Panc1 (cell line): ENCODE data around the gene CDKAL1. TPM values are rescaled to one million over a fixed set of nuclear protein-coding genes. Genes with fewer than 3 reads are reported as not detected.

ENCODE experiments used
- ATAC-seq: fragments of 200-7000 bp; cut with Tn5 transposase; 2 replicates; pipeline ENCODE4 v1.9.1; 2020; ENCODE audit warnings: mild to moderate bottlenecking, moderate library complexity
- BruUV-seq: library from RNA; stranded (reverse); fragments of 400-500 nt; replicated peaks from 2 replicates; lab custom pipeline; 2021; lab: Mats Ljungman, UMichigan
- CTCF ChIA-PET: fragments of 300-600 bp; sonication (Branson Sonifier 250); formaldehyde crosslinking; loops from one replicate; lab custom pipeline; 2022; ENCODE audit warnings: antibody characterized with exemption; lab: Charles Lee
- POLR2A ChIA-PET: fragments of 300-600 bp; sonication (Branson Sonifier 250); formaldehyde crosslinking; loops from one replicate; lab custom pipeline; 2022; ENCODE audit warnings: antibody characterized with exemption; lab: Charles Lee
- DNase-seq: peaks from one replicate; pipeline ENCODE4 v3.0.0-alpha.2; 2010; ENCODE audit warnings: low read depth, low spot score
- H3K27ac ChIP-seq: 2 replicates; pipeline ENCODE4 v1.5.1; 2011; ENCODE audit warnings: mild to moderate bottlenecking, low read length, inconsistent platforms
- H3K27me3 ChIP-seq: fragments of 200-500 bp; sonication (Bioruptor generic); 2 replicates; pipeline ENCODE4 v1.6.0; 2014; ENCODE audit warnings: low read length, inconsistent platforms; ENCODE audit not compliant: control insufficient read depth, insufficient read depth
- H3K36me3 ChIP-seq: fragments of 200-500 bp; sonication (Bioruptor generic); 2 replicates; pipeline ENCODE4 v1.5.1; 2014; ENCODE audit warnings: inconsistent platforms, mild to moderate bottlenecking, low read length, moderate library complexity; ENCODE audit not compliant: control insufficient read depth, insufficient read depth
- H3K4me1 ChIP-seq: 2 replicates; pipeline ENCODE4 v1.5.1; 2011; ENCODE audit warnings: inconsistent platforms, mild to moderate bottlenecking, low read length, moderate library complexity; ENCODE audit not compliant: control insufficient read depth, insufficient read depth
- H3K4me3 ChIP-seq, 2 experiments: 2 replicates each; pipeline ENCODE4 v1.5.1; 2011 to 2012; ENCODE audit warnings: low read depth in 2 of 2, low read length in 2 of 2, mild to moderate bottlenecking in 2 of 2, inconsistent platforms in 1 of 2, moderate library complexity in 1 of 2
- H3K9me3 ChIP-seq: fragments of 200-500 bp; sonication (Bioruptor generic); 2 replicates; pipeline ENCODE4 v1.5.1; 2014; ENCODE audit warnings: low read depth, mild to moderate bottlenecking, inconsistent platforms, low read length, moderate library complexity; ENCODE audit not compliant: control insufficient read depth, insufficient read depth
- POLR2AphosphoS5 ChIP-seq: IDR thresholded peaks from 2 replicates; pipeline ENCODE4 v1.6.1; 2012; ENCODE audit warnings: mild to moderate bottlenecking, low read depth, low read length, moderate library complexity
- SIN3A ChIP-seq: IDR thresholded peaks from 2 replicates; pipeline ENCODE4 v1.6.1; 2012; ENCODE audit warnings: low read depth, mild to moderate bottlenecking, low read length, moderate library complexity, borderline replicate concordance; ENCODE audit not compliant: insufficient read depth
- TCF7L2 ChIP-seq: IDR thresholded peaks from 2 replicates; pipeline ENCODE4 v1.6.1; 2011; ENCODE audit warnings: mild to moderate bottlenecking, low read depth, low read length, inconsistent platforms
- in situ Hi-C: cut with HindIII; loops from 2 replicates; pipeline ENCODE4 v1.10.0; 2016; ENCODE audit warnings: low sequenced_read_pairs, low pct_unique_long_range_greater_than_20kb
- intact Hi-C: fragments of 100-400 bp; cut with micrococcal nuclease; formaldehyde crosslinking; loops from one replicate; pipeline ENCODE4 v1.10.0; 2022; ENCODE audit not compliant: unreplicated experiment
- total RNA-seq: library from RNA; stranded (reverse); gene quantifications from one replicate; pipeline ENCODE4 v1.2.1, GENCODE V29; 2021; ENCODE audit not compliant: unreplicated experiment
- TF ChIP-seq, protein P1 (sequence below), 2 experiments: IDR thresholded peaks; 2 replicates each; pipeline ENCODE4 v1.6.1; 2011 to 2012; ENCODE audit warnings: low read depth in 2 of 2, control low read depth in 1 of 2, low read length in 1 of 2, mild to moderate bottlenecking in 1 of 2, moderate library complexity in 1 of 2; ENCODE audit not compliant: insufficient read depth in 1 of 2
- TF ChIP-seq, protein P2 (sequence below): fragments of 450-650 bp; IDR thresholded peaks from 2 replicates; pipeline ENCODE4 v1.5.1; 2017; ENCODE audit warnings: mild to moderate bottlenecking

CDKAL1 gene
- total RNA-seq, 1 experiment from 2014 or later = 14.5 TPM

DNA sequence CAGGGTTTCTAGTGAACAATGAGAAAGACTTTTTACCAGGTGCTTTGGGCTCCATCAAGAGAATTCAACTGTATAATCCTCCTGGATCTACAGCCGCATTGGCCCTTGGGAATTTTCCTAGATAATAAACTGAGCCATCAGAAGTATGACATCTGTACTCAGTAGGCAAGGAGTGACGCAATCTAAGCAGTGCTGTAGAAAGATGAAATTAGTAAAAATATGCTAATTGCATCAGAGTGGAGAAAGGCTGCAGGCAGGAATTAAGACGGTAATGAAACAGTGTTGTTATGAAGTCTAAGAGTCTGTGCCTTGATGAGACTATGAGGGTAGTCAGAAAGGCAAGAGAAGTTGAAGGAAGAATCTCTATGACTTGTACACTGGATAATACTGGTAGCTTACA is 551.4 kb downstream of the CDKAL1 start:
- Histone ChIP-seq H3K9me3 (no peaks in the 10 kb centered on the region), H3K36me3 (no peaks in the 10 kb centered on the region), H3K27me3 (no peaks in the 10 kb centered on the region), H3K27ac (no peak overlapping the region), H3K4me1 (no peaks in the 10 kb centered on the region), H3K4me3 (no peak overlapping the region)
- DNase-seq = no peak
- in situ Hi-C loops (no loop called here), intact Hi-C loops (no loop called here)
- no TSS peak for BruUV-seq
- POLR2A ChIA-PET = no interaction called here
- CTCF ChIA-PET = no interaction called here
- TF ChIP-seq, protein P1, sequence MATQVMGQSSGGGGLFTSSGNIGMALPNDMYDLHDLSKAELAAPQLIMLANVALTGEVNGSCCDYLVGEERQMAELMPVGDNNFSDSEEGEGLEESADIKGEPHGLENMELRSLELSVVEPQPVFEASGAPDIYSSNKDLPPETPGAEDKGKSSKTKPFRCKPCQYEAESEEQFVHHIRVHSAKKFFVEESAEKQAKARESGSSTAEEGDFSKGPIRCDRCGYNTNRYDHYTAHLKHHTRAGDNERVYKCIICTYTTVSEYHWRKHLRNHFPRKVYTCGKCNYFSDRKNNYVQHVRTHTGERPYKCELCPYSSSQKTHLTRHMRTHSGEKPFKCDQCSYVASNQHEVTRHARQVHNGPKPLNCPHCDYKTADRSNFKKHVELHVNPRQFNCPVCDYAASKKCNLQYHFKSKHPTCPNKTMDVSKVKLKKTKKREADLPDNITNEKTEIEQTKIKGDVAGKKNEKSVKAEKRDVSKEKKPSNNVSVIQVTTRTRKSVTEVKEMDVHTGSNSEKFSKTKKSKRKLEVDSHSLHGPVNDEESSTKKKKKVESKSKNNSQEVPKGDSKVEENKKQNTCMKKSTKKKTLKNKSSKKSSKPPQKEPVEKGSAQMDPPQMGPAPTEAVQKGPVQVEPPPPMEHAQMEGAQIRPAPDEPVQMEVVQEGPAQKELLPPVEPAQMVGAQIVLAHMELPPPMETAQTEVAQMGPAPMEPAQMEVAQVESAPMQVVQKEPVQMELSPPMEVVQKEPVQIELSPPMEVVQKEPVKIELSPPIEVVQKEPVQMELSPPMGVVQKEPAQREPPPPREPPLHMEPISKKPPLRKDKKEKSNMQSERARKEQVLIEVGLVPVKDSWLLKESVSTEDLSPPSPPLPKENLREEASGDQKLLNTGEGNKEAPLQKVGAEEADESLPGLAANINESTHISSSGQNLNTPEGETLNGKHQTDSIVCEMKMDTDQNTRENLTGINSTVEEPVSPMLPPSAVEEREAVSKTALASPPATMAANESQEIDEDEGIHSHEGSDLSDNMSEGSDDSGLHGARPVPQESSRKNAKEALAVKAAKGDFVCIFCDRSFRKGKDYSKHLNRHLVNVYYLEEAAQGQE (IDR thresholded peaks at IDR 0.05; ENCODE audit: insufficient read depth in 1 of 2, low read depth in 2 of 2, low read length in 1 of 2) = no peak
- no peak for TF ChIP-seq TCF7L2
- no peak for TF ChIP-seq POLR2AphosphoS5
- TF ChIP-seq, protein P2, sequence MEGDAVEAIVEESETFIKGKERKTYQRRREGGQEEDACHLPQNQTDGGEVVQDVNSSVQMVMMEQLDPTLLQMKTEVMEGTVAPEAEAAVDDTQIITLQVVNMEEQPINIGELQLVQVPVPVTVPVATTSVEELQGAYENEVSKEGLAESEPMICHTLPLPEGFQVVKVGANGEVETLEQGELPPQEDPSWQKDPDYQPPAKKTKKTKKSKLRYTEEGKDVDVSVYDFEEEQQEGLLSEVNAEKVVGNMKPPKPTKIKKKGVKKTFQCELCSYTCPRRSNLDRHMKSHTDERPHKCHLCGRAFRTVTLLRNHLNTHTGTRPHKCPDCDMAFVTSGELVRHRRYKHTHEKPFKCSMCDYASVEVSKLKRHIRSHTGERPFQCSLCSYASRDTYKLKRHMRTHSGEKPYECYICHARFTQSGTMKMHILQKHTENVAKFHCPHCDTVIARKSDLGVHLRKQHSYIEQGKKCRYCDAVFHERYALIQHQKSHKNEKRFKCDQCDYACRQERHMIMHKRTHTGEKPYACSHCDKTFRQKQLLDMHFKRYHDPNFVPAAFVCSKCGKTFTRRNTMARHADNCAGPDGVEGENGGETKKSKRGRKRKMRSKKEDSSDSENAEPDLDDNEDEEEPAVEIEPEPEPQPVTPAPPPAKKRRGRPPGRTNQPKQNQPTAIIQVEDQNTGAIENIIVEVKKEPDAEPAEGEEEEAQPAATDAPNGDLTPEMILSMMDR = no peak
- no peak for TF ChIP-seq SIN3A
- no peak for ATAC-seq

DNA sequence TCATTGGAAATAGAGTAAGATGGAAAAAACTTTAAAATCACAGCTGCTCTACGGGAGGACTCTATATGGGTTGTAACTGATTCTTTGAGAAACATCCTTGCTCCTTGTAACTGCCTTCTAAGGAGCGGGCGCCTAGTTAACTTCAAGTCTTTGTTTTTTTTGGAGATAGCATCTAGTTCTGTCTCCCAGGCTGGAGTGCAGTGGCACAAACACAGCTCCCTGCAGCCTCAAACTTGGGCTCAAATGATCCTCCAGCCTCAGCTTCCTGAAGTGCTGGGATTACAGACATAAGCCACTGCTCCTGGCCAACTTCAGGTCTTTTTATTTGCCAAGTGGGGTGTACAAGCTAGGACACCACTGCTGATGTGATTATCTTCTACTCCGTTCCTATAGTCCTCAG is 552.9 kb downstream of the CDKAL1 start:
- TF ChIP-seq SIN3A = no peak
- no peak for TF ChIP-seq POLR2AphosphoS5
- intact Hi-C loops = no loop called here
- POLR2A ChIA-PET = no interaction called here
- H3K36me3 ChIP-seq = no peaks in the 10 kb centered on the region
- H3K27me3 ChIP-seq = no peaks in the 10 kb centered on the region
- no peak for DNase-seq
- no peaks in the 10 kb centered on the region for H3K9me3 ChIP-seq
- H3K27ac ChIP-seq = no peak overlapping the region
- in situ Hi-C loops = no loop called here
- H3K4me3 ChIP-seq = no peak overlapping the region
- no TSS peak for BruUV-seq
- ATAC-seq = no peak
- H3K4me1 ChIP-seq = no peaks in the 10 kb centered on the region
- CTCF ChIA-PET = interaction anchor here (0.6 kb wide), 1 partner anchor 557 kb away, joined by 4 read pairs; no protein-coding TSS in a partner anchor

DNA sequence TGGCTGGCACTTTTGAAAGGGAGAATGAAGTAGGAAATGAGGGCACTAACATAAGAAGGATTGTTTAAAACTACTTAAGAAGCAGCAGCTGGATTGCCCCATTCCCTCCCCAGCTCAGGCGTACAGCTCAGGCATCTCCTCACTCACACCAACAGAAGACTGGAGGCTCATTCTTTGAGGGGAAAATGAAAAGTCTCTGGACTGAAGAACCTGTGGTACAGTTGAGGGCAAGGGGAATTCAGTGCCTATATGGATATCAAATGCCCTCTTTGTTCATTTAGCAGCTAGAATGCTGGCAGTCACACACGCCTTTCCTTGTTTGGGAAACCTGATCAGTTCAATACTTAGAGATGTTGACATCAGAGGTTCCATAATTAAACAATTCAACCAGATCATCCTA is 557.2 kb downstream of the CDKAL1 start:
- Histone ChIP-seq H3K9me3 (no peaks in the 10 kb centered on the region), H3K27me3 (no peaks in the 10 kb centered on the region), H3K36me3 (no peaks in the 10 kb centered on the region), H3K27ac (0 out of 2 replicates have a peak overlapping the region, but pooled peaks have one; percentile 8), H3K4me1 (no peaks in the 10 kb centered on the region), H3K4me3 (no peak overlapping the region)
- ChIA-PET CTCF (no interaction called here), POLR2A (interaction anchor here (0.6 kb wide), 1 partner anchor 258 kb away, joined by 7 read pairs; no protein-coding TSS in a partner anchor)
- DNase-seq = no peak
- BruUV-seq = no TSS peak
- ATAC-seq = no peak
- intact Hi-C loops (no loop called here), in situ Hi-C loops (no loop called here)
- TF ChIP-seq, protein P2 = no peak
- TF ChIP-seq POLR2AphosphoS5 = no peak
- TF ChIP-seq, protein P1 (IDR thresholded peaks at IDR 0.05; ENCODE audit: insufficient read depth in 1 of 2, low read depth in 2 of 2, low read length in 1 of 2) = no peak
- no peak for TF ChIP-seq SIN3A
- no peak for TF ChIP-seq TCF7L2
